SK-N-SH (cell line): ENCODE results near the gene CNNM1. TPM values are rescaled to one million over a fixed set of nuclear protein-coding genes. Genes with fewer than 3 reads are reported as not detected.

ENCODE experiments used
- CTCF ChIA-PET: fragments of 300-600, 350-600 bp; formaldehyde crosslinking; extraction: SDS; loops from one replicate; lab custom pipeline; 2021; lab: Yijun Ruan, JAX
- POLR2A ChIA-PET: fragments of 350-600 bp; sonication (Branson Sonifier 250); formaldehyde crosslinking; extraction: SDS; loops from one replicate; lab custom pipeline; 2020; ENCODE audit warnings: antibody characterized with exemption, inconsistent platforms; lab: Yijun Ruan, JAX
- DNase-seq: peaks from one replicate; pipeline ENCODE4 v3.0.0; 2012
- H2AFZ ChIP-seq: fragments of 200-600 bp; sonication (generic); 2 replicates; pipeline ENCODE4 v1.8.1; 2016; ENCODE audit warnings: antibody characterized with exemption, mild to moderate bottlenecking, low read depth
- H3F3A ChIP-seq: fragments of 200-600 bp; sonication (generic); replicated peaks from 2 replicates; pipeline ENCODE3; 2016; ENCODE audit warnings: antibody characterized with exemption, mild to moderate bottlenecking; ENCODE audit not compliant: insufficient read depth
- H3K27ac ChIP-seq, 2 experiments: fragments of 200-500 bp in 1 of 2; fragments of 200-600 bp in 1 of 2; sonication (Bioruptor generic) in 1 of 2; sonication (generic), shearing (Covaris generic) in 1 of 2; 2 replicates each; pipeline versions ENCODE4 v1.5.1 to v1.6.1; 2014 to 2016; ENCODE audit warnings: low read depth in 2 of 2, inconsistent platforms in 1 of 2, low read length in 1 of 2, mild to moderate bottlenecking in 1 of 2, mixed read lengths in 1 of 2
- H3K27me3 ChIP-seq: fragments of 200-600 bp; sonication (generic), shearing (Covaris generic); 2 replicates; pipeline ENCODE4 v1.6.1; 2016; ENCODE audit warnings: mixed run types; ENCODE audit not compliant: insufficient read depth
- H3K36me3 ChIP-seq, 2 experiments: fragments of 200-500 bp in 1 of 2; fragments of 200-600 bp in 1 of 2; sonication (Bioruptor generic) in 1 of 2; sonication (generic) in 1 of 2; replicated peaks in 1 of 2; 2 replicates each; pipeline versions ENCODE3 to v1.5.1; 2014 to 2016; ENCODE audit warnings: low read length in 1 of 2, mild to moderate bottlenecking in 1 of 2; ENCODE audit not compliant: insufficient read depth in 2 of 2, control insufficient read depth in 1 of 2
- H3K4me1 ChIP-seq, 2 experiments: fragments of 200-500 bp in 1 of 2; fragments of 200-600 bp in 1 of 2; sonication (Bioruptor generic) in 1 of 2; sonication (generic), shearing (Covaris generic) in 1 of 2; 2 replicates each; pipeline versions ENCODE4 v1.5.1 to v1.6.1; 2014 to 2016; ENCODE audit warnings: low read depth in 1 of 2, low read length in 1 of 2, mixed run types in 1 of 2; ENCODE audit not compliant: insufficient read depth in 2 of 2, control insufficient read depth in 1 of 2
- H3K4me2 ChIP-seq: fragments of 200-600 bp; sonication (generic), shearing (Covaris generic); 2 replicates; pipeline ENCODE4 v1.6.1; 2017; ENCODE audit warnings: mixed run types
- H3K4me3 ChIP-seq, 2 experiments: fragments of 200-500 bp in 1 of 2; fragments of 200-600 bp in 1 of 2; sonication (Bioruptor generic) in 1 of 2; sonication (generic), shearing (Covaris generic) in 1 of 2; 2 replicates each; pipeline versions ENCODE4 v1.5.1 to v1.8.1; 2014 to 2016; ENCODE audit warnings: low read depth in 2 of 2, inconsistent platforms in 1 of 2, low read length in 1 of 2, mild to moderate bottlenecking in 1 of 2, mixed read lengths in 1 of 2, moderate library complexity in 1 of 2
- H3K79me2 ChIP-seq: fragments of 200-600 bp; sonication (generic); 2 replicates; pipeline ENCODE4 v1.8.1; 2017; ENCODE audit warnings: mild to moderate bottlenecking; ENCODE audit not compliant: insufficient read depth
- H3K9ac ChIP-seq: fragments of 200-600 bp; sonication (generic); 2 replicates; pipeline ENCODE4 v1.6.1; 2017; ENCODE audit warnings: mixed run types
- H3K9me2 ChIP-seq: fragments of 200-600 bp; sonication (generic); 2 replicates; pipeline ENCODE4 v1.6.1; 2017; ENCODE audit warnings: mixed run types
- H3K9me3 ChIP-seq: fragments of 200-600 bp; sonication (generic); 2 replicates; pipeline ENCODE4 v1.6.1; 2017; ENCODE audit warnings: mixed run types, mild to moderate bottlenecking, moderate library complexity
- H4K20me1 ChIP-seq: fragments of 200-600 bp; sonication (generic); 2 replicates; pipeline ENCODE4 v1.6.1; 2017; ENCODE audit warnings: mild to moderate bottlenecking, mixed run types; ENCODE audit not compliant: insufficient read depth
- CHD2 ChIP-seq: fragments of 150-350 bp; IDR thresholded peaks from 2 replicates; pipeline ENCODE4 v1.6.1; 2018; ENCODE audit warnings: low read length; ENCODE audit not compliant: partially characterized antibody
- FOSL2 ChIP-seq: IDR thresholded peaks from 2 replicates; pipeline ENCODE4 v1.4.0; 2012; ENCODE audit warnings: low read depth, mild to moderate bottlenecking, moderate library complexity, borderline replicate concordance
- FOXJ3 ChIP-seq: sonication (generic); formaldehyde crosslinking; IDR thresholded peaks from 2 replicates; pipeline ENCODE4 v1.5.1; 2020; ENCODE audit warnings: mild to moderate bottlenecking, missing genetic modification reagents
- GABPA ChIP-seq: IDR thresholded peaks from 2 replicates; pipeline ENCODE4 v1.4.0; 2012; ENCODE audit warnings: low read depth, mild to moderate bottlenecking
- IRF3 ChIP-seq: fragments of 150-350 bp; IDR thresholded peaks from 2 replicates; pipeline ENCODE4 v1.6.1; 2016; ENCODE audit warnings: mild to moderate bottlenecking, low read depth, low read length
- MEF2A ChIP-seq: IDR thresholded peaks from 2 replicates; pipeline ENCODE4 v1.4.0; 2012; ENCODE audit warnings: low read depth, borderline replicate concordance
- MXI1 ChIP-seq: IDR thresholded peaks from 2 replicates; pipeline ENCODE4 v1.6.1; 2012; ENCODE audit warnings: mild to moderate bottlenecking, low read depth, low read length, improper control_type of control experiment
- NRF1 ChIP-seq: IDR thresholded peaks from 2 replicates; pipeline ENCODE4 v1.6.1; 2012; ENCODE audit warnings: low read depth, mild to moderate bottlenecking, low read length
- RCOR1 ChIP-seq: fragments of 150-350 bp; IDR thresholded peaks from 2 replicates; pipeline ENCODE4 v1.6.1; 2017; ENCODE audit warnings: antibody characterized with exemption, low read length
- REST ChIP-seq: IDR thresholded peaks from 2 replicates; pipeline ENCODE4 v1.6.1; 2012; ENCODE audit warnings: mild to moderate bottlenecking, low read depth, low read length, moderate library complexity
- SMC3 ChIP-seq: IDR thresholded peaks from 2 replicates; pipeline ENCODE4 v1.6.1; 2012; ENCODE audit warnings: low read depth, low read length, improper control_type of control experiment
- TAF1 ChIP-seq: IDR thresholded peaks from 2 replicates; pipeline ENCODE4 v1.6.1; 2012; ENCODE audit warnings: low read depth, mild to moderate bottlenecking, low read length, moderate library complexity, borderline replicate concordance
- USF1 ChIP-seq: IDR thresholded peaks from 2 replicates; pipeline ENCODE4 v1.4.0; 2012; ENCODE audit warnings: low read depth, borderline replicate concordance
- WGBS: methylation state at CpG from one replicate; pipeline ENCODE4 v1.1.6; 2017; ENCODE audit warnings: low lambda C conversion rate; 5-methylcytosine and 5-hydroxymethylcytosine counted together
- polyA plus RNA-seq, 3 experiments: library from polyadenylated mRNA; depleted of rRNA; stranded (reverse); fragments of >200 nt; gene quantifications; 2 replicates each; pipeline ENCODE4 v1.2.3, GENCODE V29; 2012

Gene CNNM1
- polyA plus RNA-seq, 1 of the 3 experiments (the other 2 are of a cell fraction): 0.12 TPM

- CTCF ChIA-PET: interaction anchor here (1.3 to 2.8 kb wide), 3 partner anchors 14 to 908 kb away, joined by 6 to 10 read pairs (median 10); no protein-coding TSS in a partner anchor
- no peak for DNase-seq
Observed at GRCh38 chr10:99375426-99375825, 46.3 kb downstream of the CNNM1 start.

GRCh38 chr10:99382176-99382575 lies 53.0 kb downstream of the CNNM1 start:
- Histone ChIP-seq H3K4me2 (no peak overlapping the region), H4K20me1 (no peaks in the 10 kb centered on the region), H3F3A (no peaks in the 10 kb centered on the region), H3K9me2 (no peaks in the 10 kb centered on the region), H3K4me3 (no peak overlapping the region), H3K27ac (no peak overlapping the region), H2AFZ (no peak overlapping the region), H3K79me2 (no peaks in the 10 kb centered on the region), H3K9me3 (no peaks in the 10 kb centered on the region), H3K4me1 (no peaks in the 10 kb centered on the region), H3K9ac (no peak overlapping the region), H3K36me3 (no peaks in the 10 kb centered on the region), H3K27me3 (no peaks in the 10 kb centered on the region; the same call in 1 of the 2 replicates)
- no peak for TF ChIP-seq NRF1
- no peak for TF ChIP-seq RCOR1
- TF ChIP-seq MEF2A: no peak
- TF ChIP-seq MXI1: no peak
- TF ChIP-seq IRF3: no peak
- TF ChIP-seq FOSL2: no peak
- no peak for TF ChIP-seq TAF1
- 76% methylated on average over 1 of the region's 1 CpG for WGBS
- no peak for DNase-seq
- ChIA-PET POLR2A (no interaction called here), CTCF (interaction anchor here (1.2 to 2.1 kb wide), 2 partner anchors 10 to 11 kb away, joined by 3 to 15 read pairs; no protein-coding TSS in a partner anchor)

More at GRCh38 chr10:99375426-99375825, 46.3 kb downstream of the CNNM1 start:
- Histone ChIP-seq H3K27ac (no peak overlapping the region), H3K36me3 (no peaks in the 10 kb centered on the region), H3K4me3 (no peak overlapping the region), H3K27me3 (no peaks in the 10 kb centered on the region; the same call in 1 of the 2 replicates), H3F3A (no peaks in the 10 kb centered on the region), H3K4me2 (no peak overlapping the region), H3K9ac (no peak overlapping the region), H4K20me1 (no peaks in the 10 kb centered on the region), H3K9me3 (no peaks in the 10 kb centered on the region), H2AFZ (no peak overlapping the region), H3K79me2 (no peaks in the 10 kb centered on the region), H3K9me2 (no peaks in the 10 kb centered on the region), H3K4me1 (peaks cover 5 to 9% of the 10 kb centered on the region in 2 experiments; a peak in 2 of 4 replicates)
- POLR2A ChIA-PET: no interaction called here
- TF ChIP-seq GABPA (no peak), TAF1 (no peak), FOXJ3 (no peak), RCOR1 (no peak), NRF1 (no peak), MEF2A (no peak), CHD2 (no peak)

- H4K20me1 ChIP-seq: no peaks in the 10 kb centered on the region
- H3K4me1 ChIP-seq: no peaks in the 10 kb centered on the region
- H3K27me3 ChIP-seq: no peaks in the 10 kb centered on the region; the same call in 1 of the 2 replicates
- no peak overlapping the region for H3K4me2 ChIP-seq
- 31% methylated on average over 4 of the region's 4 CpGs for WGBS
- H3K9me3 ChIP-seq: no peaks in the 10 kb centered on the region
- H3K9me2 ChIP-seq: no peaks in the 10 kb centered on the region
- no peak overlapping the region for H3K9ac ChIP-seq
- H3K27ac ChIP-seq: no peak overlapping the region
- no peak overlapping the region for H2AFZ ChIP-seq
- no peaks in the 10 kb centered on the region for H3F3A ChIP-seq
- H3K4me3 ChIP-seq: no peak overlapping the region
- ChIA-PET CTCF (interaction anchor here (1.1 kb wide), 1 partner anchor 225 kb away, joined by 3 read pairs; no protein-coding TSS in a partner anchor), POLR2A (no interaction called here)
- H3K36me3 ChIP-seq: no peaks in the 10 kb centered on the region
- H3K79me2 ChIP-seq: no peaks in the 10 kb centered on the region
- no peak for DNase-seq
- TF ChIP-seq SMC3 (no peak), USF1 (no peak), CHD2 (no peak), REST (no peak)
Observed at GRCh38 chr10:99387071-99387470, 57.9 kb downstream of the CNNM1 start.
